ENCODE results near the gene SREK1IP1.

The SREK1IP1 gene

DNA sequence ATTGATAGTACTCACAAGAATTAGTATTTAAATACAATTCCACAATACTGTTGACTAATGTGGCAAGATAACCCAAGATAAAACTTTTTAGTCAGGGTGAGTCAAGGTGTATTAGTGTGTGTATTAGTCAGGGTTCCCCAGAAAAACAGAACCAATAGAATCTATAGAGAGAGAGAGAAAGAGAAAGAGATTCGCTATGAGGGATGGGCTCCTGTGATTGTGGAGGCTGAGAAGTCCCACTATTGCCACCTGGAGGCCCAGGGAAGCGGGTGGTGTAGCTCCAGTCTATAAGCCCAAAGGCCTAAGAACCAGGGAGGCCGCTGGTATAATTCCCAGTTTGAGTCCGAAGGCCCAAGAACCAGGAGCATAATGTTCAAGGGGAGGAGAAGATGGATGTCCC is 88.2 kb downstream of the SREK1IP1 start:
- no peak for DNase-seq

DNA sequence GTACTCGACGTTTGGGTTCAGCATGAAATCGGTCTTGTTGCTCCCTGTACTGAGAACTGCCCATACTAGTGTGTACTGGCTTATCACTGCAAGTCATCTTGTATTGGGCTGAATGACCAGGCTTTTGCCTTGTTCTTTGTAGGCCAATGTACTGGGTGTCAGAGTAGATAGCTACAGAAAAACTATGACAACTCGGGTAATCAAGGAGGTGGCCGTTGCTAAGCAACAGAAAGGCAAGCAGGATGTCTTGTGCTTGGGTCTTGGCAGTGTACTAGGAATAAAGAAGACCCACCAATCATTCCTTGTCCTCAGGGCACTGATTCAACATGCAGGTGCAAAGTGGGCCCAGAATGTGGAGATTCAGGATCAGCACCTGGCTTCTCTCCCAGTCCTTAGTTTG is 90.1 kb downstream of the SREK1IP1 start:
- no peak for DNase-seq

DNA sequence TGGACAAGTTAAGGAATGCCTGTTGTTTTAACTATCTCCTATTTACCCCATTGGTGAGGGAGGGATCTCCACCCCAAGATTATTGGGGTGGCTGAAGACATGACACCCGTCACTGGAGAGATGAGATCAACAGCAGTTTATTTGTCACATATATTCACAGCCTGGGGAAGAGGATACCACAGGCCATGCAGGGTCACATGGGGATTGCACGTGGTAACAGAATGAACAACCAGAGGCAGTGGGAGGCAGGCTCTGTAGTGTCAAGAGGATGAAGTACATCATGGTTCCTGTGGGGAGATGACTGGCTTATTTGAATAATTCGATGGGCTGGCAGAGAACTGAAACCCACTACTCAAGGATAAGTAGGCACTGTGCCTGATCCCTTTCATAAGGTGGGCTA is 96.8 kb downstream of the SREK1IP1 start:
- no peak for DNase-seq

DNA sequence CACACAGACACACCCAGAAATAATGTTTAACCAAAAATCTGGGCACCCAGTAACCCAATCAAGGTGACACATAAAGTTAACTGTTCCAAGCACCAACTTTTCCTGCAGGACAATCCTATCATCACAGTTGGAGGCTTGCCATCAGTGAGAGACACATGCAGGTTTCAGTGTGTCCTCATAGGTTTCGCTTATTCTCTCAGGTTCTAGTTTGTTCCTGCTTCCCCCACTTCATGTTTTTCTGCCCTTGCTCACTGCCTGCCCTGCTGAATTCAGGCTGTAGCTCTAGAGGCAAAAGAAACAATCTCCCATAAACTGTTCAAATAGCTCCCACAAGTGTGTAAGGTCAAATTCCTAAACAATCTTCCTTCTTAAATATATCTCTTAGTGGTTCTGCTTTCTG is 98.2 kb downstream of the SREK1IP1 start:
- no peak for DNase-seq
